GM18517 (cell line): ENCODE data around the gene FOCAD.

Experiments
- ATAC-seq: cut with Tn5 transposase; IDR thresholded peaks from one replicate; pipeline ENCODE4 v1.9.1; 2021; ENCODE audit warnings: mild to moderate bottlenecking, moderate library complexity; ENCODE audit not compliant: unreplicated experiment

The FOCAD gene

GRCh38 chr9:20728493-20729220 is 44.6 kb downstream of the FOCAD start:
- ATAC-seq = no peak

DNA sequence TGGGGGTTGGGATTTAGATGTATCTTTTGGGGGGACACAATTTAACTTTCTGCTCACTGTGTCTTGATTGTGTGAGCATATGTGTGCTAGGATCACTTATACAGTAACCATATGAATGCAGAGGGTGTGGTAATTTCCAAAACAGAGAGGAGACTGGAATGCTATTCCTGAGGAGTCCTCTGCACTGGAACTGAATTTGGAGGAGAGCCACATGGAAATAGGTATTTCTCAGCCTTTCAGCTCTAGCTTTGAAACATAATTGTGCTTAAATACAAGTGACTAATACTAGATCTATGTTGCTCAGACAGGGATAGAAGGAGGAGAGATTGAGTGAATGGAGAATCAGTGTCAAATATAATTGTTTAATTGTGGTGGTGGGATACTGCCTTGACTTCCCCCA is 45.5 kb downstream of the FOCAD start:
- ATAC-seq = no peak

GRCh38 chr9:20732118-20732517 is 48.1 kb downstream of the FOCAD start:
- no peak for ATAC-seq

DNA sequence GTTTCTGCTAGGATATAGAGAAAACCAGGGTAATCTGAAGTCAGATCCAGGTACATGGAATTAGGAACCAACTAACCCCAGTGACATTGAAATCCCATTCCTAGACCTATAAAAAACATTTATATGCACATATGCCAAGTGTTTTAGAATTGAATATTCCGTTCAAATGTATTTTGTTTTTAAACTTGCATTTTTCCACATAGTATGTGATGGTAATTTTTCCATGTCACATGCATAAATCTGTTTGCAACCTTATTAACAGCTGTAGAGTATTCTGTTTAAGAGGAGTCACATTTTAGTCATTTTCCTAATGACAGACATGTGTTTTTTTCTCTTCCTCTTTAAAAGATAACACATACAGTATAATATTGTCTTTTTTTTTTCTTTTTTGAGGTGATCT is 50.2 kb downstream of the FOCAD start:
- ATAC-seq = no peak

DNA sequence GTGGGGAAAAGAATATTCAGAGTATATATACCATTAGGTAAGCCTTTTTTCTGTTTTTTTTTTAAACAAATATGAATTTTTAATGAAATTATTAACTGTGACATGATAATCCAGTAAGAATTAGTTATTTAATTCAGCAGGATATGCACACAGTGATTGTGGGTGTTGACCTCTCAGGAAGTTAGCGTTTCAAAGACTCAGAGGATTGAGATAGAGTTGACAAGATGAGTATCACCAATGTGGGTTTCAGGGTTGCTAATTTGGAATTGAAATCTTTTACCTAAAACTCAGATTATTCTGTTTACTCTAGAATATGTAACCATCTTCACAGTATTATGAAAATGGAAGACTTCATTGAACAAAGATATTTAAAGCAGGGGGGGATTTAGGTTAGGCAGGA is 56.2 kb downstream of the FOCAD start:
- ATAC-seq = no peak

DNA sequence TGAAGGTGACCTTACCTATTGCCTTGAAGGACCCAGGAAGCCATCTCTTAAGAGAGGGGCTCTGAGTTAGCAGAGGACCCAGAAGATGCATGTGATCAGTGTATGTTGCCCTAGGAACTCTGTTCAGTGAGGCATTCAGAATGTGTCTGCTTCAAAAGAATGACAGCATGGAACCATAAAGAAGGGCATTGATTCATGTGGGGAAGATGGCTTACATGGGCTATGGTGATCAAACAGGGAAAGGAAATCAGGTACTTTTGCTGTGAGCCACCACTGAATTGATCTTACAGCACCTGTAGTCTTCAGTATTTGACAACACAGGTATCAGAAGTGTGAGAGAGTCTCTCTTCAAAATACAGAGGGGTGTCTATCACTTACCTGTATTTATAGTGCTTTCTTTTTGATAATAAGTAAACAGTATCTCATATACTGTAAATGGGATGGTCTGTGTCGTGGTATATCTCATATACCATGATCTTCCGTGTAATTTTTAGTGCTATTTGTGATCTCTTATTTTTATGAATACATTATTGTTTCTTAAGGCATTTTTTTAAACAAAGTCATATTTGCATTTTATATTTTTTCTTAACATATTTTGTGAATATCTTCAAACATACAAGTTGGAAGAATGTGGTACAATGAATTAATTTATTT is 57.0 kb downstream of the FOCAD start:
- ATAC-seq = no peak

DNA sequence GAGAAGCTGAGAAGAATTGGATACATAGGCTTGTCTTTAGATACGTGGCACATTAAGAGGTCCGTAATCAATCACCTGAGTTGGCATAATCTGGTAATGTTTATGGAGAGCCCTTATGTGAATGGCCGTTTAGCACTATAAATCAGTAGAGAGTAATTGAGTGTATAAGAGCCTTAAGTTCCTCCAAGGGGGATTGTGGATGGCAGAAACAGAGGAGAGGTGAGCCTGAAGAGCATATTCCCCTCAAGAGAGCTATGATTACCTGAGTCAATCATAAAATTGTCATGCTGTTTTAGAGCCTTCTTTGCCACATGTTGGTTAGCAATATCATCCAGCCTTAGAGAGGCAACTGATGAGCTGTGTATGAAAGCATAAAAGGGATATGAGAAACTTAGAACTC is 58.8 kb downstream of the FOCAD start:
- ATAC-seq = no peak

DNA sequence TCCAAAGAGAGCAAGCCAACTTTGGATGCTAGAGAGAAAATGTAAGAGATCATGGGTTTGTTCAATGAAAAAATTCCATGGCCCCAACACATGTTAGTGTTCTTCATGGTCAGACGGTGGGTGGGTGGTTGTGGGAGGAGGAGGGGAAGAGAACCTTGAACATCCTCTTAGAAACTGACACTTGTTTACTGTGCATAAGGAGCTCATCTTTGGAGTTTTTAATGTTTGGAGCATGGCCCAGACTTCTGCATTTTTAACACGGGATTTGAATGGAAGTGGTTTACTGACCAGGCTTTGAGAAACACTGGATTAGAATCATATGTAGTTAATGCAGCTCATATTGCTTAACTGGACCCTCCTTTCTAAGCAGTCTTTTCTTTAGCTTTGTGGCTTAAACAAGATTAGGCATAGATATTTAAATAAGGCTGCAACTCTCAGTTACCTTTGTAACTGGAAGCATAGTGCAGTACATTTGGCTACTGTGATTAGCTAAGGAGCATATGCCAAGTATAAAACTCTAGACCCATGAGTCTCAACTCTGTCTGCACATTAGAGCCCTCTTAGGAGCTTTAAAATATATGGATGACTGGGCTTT is 60.1 kb downstream of the FOCAD start:
- ATAC-seq = no peak

DNA sequence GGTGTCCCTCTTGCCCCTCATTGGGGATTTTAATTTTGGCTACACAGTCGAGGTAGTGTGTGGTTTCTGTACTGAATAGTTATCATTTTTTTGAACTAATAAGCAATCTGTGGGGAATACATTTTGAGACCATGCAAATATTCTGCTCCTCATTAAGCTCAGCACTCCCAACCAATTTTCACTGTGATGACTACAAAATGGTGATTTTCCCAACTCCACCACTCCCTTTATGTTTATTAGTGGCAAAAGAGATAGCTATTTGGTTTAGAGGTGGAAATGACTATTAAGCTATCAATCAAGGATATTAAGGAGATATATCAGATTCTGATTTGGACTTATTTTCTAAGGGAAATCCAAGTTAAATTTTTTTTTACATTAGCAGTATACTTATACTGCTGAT is 62.9 kb downstream of the FOCAD start:
- no peak for ATAC-seq

- no peak for ATAC-seq
These were observed 65.6 kb downstream of the FOCAD start for GRCh38 chr9:20749496-20750198.

- ATAC-seq = no peak
These were observed 69.7 kb downstream of the FOCAD start for GRCh38 chr9:20753761-20754160.

DNA sequence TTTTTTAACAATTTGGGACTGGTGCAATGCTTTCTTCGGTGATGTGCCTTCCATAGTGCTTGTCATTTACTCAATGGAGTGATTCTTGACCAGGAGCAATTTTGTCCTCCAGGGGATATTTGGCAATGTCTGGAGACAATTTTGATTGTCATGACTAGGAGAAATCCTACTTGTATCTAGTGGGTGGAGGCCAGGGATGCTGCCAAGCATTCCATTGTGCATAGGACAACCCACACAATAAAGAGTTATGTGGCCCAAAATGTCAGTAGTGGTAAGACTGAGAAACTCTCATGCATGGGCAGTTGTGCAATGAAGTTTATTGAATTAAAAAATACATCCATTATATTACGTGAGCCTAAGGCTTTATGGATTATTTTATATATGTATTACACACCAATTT is 70.5 kb downstream of the FOCAD start:
- no peak for ATAC-seq

DNA sequence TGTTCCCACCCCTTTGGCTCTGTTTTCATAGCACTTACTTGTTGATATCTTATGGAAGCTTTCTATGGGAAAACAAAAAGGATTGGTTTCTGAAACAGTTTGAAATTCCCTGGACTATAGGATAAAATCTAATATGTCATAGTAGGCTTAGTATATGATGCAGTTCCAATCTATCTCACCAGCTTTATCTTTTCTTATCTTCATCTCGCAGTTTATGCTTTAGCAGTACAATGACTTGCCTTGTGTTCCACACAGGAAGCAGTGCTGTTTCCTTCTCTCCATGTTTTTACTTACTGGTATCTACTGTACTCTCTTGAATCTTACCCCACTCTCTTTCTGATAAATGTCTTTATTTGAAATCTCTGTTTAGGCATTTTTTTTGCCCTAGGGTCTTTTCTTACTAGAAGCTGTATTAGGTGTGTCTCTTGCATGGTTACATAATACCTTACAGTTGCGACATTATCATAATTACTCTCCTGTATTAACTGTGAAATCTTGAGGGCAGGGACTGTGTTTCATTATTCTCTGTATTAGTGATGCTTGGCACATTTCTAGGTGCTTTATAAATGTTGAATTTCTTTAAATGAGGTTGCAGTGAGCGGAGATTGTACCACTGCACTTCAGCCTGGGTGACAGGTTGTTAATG is 76.3 kb downstream of the FOCAD start:
- ATAC-seq = no peak

DNA sequence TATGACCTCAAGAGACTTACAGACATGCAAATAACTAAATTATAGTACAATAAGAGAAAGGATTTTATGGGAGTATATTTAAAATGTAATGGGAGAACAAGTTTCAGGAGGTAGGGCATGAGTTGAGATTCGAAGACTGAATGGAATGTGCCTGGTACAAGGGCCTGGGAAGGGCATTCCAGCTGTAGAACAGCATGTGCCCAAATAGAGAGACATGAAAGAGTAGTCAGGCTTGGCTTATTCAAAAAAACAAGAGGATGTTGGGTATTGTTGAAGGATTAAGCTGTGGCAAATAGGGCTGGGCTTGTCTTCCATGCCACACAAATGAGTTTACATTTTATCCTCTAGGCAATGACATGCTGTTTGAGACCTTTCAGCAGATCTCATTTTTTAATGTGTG is 86.9 kb downstream of the FOCAD start:
- no peak for ATAC-seq

- ATAC-seq = no peak
These were observed 87.7 kb downstream of the FOCAD start for GRCh38 chr9:20771729-20772128.

DNA sequence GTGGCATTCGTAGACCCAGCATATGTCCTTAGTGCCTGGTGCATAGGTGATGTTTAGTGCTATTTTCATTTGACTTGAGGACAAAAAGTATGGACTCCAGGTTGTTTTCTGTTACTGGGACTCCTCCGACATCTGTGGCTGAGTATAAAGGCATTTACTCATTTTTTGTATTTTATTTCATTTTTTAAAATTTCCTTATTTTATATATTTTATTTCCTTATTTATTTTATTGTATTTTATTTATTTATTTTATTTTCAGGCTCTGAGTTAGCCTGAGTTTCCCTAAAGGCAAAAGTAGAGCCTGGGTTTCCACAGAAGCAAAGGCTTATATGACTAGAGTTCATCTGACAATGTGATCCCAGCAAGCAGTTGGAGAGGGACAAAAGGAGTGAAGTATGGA is 91.6 kb downstream of the FOCAD start:
- no peak for ATAC-seq

- ATAC-seq = no peak
These were observed 97.0 kb downstream of the FOCAD start for GRCh38 chr9:20781092-20781491.

DNA sequence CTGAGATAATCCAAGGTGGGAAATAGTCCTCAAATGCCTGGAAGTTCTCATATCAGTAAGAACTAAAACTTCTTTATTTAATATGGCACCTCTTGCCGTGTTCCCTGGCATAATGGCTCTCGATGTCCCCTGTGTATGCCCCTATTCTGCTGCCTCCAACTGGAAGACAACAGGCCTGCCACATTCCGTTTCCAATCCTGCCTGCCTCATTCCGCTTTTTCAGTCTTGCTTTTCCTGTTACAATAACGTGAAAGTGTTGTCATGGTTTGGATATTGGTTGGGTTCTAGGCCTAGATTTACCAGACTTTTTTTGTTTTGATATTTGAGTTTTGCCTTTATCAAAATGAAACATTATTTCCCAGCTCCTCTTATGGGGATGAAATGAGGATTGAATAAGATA is 98.2 kb downstream of the FOCAD start:
- no peak for ATAC-seq

- ATAC-seq = no peak
These were observed 99.3 kb downstream of the FOCAD start for GRCh38 chr9:20783057-20784038.

GRCh38 chr9:20784196-20784595 is 100.1 kb downstream of the FOCAD start:
- ATAC-seq = no peak
